Measurements from ENCODE around the gene PLIN4.

DNA sequence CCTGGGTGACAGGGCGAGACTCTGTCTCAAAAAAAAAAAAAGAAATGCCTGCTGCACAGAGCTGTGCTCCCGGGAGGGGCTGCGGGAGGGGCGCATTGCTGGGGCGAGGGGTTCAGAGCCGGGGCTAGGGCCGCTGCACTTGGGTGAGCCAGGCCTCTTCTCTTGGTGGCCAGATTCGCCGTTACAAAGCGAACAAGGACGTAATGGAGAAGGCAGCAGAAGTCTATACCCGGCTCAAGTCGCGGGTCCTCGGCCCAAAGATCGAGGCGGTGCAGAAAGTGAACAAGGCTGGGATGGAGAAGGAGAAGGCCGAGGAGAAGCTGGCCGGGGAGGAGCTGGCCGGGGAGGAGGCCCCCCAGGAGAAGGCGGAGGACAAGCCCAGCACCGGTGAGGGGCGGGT is 19.0 kb downstream of the PLIN4 start:
- TF ChIP-seq, protein P1, sequence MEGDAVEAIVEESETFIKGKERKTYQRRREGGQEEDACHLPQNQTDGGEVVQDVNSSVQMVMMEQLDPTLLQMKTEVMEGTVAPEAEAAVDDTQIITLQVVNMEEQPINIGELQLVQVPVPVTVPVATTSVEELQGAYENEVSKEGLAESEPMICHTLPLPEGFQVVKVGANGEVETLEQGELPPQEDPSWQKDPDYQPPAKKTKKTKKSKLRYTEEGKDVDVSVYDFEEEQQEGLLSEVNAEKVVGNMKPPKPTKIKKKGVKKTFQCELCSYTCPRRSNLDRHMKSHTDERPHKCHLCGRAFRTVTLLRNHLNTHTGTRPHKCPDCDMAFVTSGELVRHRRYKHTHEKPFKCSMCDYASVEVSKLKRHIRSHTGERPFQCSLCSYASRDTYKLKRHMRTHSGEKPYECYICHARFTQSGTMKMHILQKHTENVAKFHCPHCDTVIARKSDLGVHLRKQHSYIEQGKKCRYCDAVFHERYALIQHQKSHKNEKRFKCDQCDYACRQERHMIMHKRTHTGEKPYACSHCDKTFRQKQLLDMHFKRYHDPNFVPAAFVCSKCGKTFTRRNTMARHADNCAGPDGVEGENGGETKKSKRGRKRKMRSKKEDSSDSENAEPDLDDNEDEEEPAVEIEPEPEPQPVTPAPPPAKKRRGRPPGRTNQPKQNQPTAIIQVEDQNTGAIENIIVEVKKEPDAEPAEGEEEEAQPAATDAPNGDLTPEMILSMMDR (IDR thresholded peaks at IDR 0.05 in 8 of 11, conservative IDR thresholded peaks at IDR 0.05 in 3 of 11): no peak
- TF ChIP-seq POLR2A (IDR thresholded peaks at IDR 0.05) (no peak), POLR2AphosphoS5 (IDR thresholded peaks at IDR 0.05) (no peak)
